Right ventricle myocardium superior (tissue), 1 donor: ENCODE data around the gene CEACAM16. TPM values are rescaled to one million over a fixed set of nuclear protein-coding genes. Genes with fewer than 3 reads are reported as not detected.
"Not testable (repeated sequence)": the region's sequence is repeated elsewhere in the genome, so short reads cannot be mapped to it uniquely, and the experiment has no call there.

Experiments
- ATAC-seq: fragments of 200-7000 bp; cut with Tn5 transposase; one replicate; pipeline ENCODE4 v1.9.1; 2020; ENCODE audit warnings: mild to moderate bottlenecking; ENCODE audit not compliant: poor library complexity
- DNase-seq: peaks from one replicate; pipeline ENCODE4 v3.0.0-alpha.2; 2020
- intact Hi-C: fragments of 100-400 bp; cut with DNase I; formaldehyde crosslinking; loops from one replicate; pipeline ENCODE4 v1.11.2; 2022
- total RNA-seq: library from RNA; stranded (reverse); fragmentation: NEBNext Ultra II Directional; extraction: Animal tissue kit (Norgen Biotek cat#: 25700); gene quantifications from one replicate; pipeline ENCODE4 v1.2.1, GENCODE V29; 2021
- donor health status: DM: no; HTN: yes; CAD: no; lungs with severe emphysema.

The CEACAM16 gene
- total RNA-seq, 1 donor from 2014 or later: not detected

DNA sequence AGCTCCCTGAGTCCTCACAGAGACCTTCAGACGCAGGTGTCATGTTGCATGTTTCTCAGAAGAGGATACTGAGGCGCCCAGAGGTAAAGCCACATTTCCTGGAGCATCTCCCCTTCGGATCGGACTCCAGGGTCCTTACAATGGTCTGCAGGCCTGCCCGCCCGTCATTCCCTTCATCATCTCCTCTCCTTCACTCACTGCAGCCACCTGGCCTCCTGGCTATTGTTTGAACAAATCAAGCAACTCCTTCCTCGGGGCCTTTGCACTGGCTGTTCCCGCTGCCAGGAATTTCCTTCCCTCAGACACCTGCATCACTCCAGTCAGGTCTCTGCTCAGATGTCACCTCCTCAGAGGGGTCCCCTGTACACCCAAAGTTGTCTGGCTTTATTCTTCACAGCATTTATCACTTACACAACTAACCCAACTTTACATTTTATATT is 20.3 kb downstream of the CEACAM16 start:
- no peak for ATAC-seq
- DNase-seq: no peak
- intact Hi-C loops: no loop called here

DNA sequence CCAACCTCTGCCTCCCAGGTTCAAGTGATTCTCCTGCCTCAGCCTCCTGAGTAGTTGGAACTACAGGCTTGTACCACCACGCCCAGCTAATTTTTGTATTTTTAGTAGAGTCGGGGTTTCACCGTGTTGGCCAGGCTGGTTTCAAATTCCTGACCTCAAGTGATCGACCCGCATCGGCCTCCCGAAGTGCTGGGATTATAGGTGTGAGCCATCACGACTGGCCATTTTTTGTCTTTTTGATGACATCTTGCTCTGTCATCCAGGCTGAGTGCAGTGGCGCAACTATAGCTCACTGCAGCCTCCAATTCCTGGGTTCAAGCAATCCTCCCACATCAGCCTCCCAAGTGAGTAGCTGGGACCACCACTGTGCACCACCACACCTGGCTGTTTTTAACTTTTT is 21.4 kb downstream of the CEACAM16 start:
- intact Hi-C loops, ATAC-seq, DNase-seq: not testable (repeated sequence)

DNA sequence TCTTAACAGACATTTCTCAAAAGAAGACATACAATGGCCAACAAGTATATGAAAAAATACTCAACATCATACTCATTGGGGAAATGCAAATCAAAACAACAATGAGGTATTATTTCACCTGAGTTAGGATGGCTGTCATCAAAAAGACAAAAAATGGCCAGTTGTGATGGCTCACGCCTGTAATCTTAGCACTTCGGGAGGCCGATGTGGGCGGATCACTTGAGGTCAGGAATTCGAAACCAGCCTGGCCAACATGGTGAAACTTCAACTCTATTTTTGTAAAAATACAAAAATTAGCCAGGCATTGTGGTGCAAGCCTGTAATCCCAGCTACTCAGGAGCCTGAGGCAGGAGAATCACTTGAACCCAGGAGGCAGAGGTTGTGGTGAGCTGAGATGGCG is 22.0 kb downstream of the CEACAM16 start:
- ATAC-seq (no peak), DNase-seq (no peak)
- intact Hi-C loops: no loop called here

DNA sequence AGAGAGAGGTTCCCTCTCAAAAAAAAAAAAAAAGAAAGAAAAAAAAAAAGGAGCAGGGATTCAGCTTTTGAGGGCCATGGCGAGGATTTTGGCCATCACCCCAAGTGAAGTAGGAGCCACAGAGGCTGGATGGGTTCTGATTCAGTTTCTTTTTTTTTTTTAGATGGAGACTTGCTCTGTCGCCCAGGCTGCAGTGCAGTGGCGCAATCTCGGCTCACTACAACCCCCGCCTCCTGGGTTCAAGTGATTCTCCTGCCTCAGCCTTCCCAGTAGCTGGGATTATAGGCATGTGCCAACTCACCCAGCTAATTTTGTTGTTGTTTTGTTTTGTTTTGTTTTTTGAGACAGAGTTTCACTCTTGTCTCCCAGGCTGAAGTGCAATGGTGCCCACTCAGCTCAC is 22.4 kb downstream of the CEACAM16 start:
- DNase-seq, intact Hi-C loops, ATAC-seq: not testable (repeated sequence)

DNA sequence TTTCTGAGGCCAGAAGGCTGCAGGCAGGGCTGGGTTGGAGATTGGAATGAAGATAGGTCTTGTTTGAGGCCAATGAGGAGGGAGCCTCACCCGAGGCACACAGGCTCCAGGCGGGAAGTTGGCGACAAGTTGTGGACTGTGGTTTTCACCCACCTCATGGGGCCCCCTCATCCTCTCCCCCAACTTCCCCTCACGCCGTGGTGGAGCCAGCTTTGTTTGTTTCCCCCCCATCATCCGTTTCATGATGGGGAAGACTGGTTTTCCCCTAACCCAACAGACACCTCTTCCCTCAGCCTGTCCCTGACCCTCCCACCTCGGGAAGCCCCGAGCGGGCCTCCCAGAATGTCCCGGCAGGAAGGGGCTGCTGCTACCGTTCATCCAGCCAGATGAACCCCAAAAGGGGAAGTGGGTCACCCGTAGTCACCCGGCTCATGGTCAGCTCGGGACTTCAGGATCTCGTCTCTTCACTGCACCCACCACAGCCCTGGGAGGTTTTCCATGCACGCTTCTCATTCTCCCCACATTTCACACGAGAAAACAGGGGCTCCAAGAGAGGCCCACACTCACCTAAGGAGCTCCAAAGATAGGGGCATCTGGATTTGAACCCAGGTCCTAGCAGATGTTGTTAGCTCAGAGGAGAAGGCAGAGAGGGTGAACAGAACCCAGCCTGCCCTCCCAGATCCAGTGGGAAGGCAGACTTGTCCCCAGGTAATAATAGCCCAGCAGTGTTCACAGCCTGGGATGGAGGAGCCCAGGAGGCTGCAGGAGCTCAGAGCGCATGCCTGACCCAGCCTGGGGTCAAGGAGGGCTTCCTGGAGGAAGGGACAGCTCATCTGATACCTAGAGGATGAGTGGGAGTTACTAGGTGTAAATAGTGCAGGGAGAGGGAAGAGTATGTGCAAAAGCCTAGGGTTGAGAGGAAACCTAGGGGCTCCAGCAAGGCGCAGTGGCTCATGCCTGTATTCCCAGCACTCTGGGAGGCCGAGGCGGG is 23.5 kb downstream of the CEACAM16 start:
- no peak for DNase-seq
- no peak for ATAC-seq

DNA sequence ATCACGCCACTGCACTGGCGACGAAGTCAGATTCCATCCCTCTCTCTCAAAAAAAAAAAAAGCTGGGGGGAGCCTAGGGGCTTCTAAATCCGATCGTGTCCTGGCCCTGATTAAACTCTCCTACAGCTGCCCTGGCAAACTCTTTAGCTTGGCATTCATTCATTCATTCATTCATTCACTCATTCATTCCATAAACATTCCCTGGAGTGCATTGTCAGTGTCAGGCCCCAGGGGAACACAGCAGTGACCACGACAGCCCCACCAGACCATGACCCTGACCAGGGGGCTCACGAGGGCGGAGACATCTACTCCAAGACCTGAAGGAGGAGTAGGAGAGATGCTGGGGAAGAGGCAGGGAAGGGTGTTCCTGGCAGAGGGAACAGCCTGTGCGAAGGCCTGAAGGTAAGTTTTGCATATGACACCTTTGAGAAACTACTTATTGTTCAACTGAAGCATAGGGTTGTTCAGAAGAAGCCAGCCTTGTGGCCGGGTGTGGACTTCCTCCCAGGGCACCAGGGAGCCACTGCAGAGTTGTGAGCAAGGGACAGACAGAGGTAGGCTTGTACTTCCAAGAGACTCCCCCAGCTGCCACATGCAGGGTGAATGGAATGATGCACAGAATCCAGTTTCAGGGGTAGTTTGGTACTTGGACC is 24.5 kb downstream of the CEACAM16 start:
- DNase-seq (no peak), ATAC-seq (peak; percentile 47)
- intact Hi-C loops: no loop called here

More for the DNA sequence above, 23.5 kb downstream of the CEACAM16 start:
- intact Hi-C loops: no loop called here

DNA sequence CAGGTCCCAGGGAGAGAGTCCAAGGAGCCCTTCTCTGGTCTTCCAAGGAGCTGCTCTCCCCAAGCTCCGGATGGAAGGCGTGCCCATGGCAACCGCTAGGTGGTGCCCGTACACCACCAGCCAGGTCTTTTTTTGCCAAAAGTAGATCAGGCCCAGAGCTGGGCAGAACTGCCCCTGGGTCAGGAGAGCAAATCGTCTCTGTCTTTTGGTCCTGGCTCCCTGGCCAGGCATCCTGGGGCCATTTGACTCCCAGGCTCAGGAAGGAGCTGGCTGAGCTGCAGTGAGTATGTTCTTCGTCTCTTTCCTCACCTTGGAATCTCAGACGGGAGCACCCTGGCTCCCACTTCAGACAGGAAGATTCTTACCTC is 25.0 kb downstream of the CEACAM16 start:
- peak; percentile 96 for ATAC-seq
- DNase-seq: peak; percentile 90
- intact Hi-C loops: loop anchor here (2.0 kb wide), 1 partner anchor 47 kb away; no protein-coding TSS in a partner anchor

DNA sequence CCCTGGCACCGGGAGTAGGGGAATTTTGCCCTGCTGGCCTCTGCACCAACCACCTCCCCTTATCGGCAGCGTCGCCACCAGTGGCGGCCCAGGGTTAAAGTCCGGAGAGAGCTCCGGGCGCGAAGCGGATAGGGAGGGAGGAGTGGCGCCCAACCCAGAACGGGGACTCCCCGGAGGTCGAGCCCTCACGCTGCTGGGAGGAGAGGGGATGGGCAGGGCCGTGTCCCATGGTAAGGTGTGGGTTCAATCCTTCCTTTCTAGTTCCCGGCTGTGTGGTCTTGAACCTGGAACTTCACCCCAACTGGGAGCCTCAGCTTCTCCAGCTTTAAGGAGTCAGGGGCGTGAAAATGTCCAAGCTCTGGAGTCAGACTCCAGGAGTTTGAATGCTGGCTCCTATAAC is 26.3 kb downstream of the CEACAM16 start:
- ATAC-seq: peak; percentile 54
- intact Hi-C loops: loop anchor here (2.0 kb wide), 1 partner anchor 46 kb away; no protein-coding TSS in a partner anchor
- no peak for DNase-seq

DNA sequence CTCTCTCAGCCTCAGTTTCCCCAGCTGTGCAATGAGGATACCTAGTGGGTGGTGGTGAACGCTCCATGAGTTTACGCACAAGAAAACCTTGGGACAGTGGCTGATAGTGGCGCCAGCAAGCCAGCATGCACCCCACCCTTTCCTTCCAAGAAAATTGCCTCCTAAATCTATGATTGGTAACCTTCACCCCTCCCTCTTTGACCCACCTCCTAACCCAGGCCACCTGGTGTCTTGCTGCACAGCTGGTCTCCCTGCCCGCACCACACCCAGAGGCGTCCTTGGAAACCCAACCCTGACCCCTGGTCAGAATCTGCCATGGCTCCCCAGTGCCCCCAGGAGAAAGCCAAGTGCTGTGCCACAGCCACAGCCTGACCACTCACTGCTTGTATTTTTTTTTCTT is 26.7 kb downstream of the CEACAM16 start:
- DNase-seq (no peak), ATAC-seq (no peak)
- intact Hi-C loops: loop anchor here (2.0 kb wide), 1 partner anchor 45 kb away; no protein-coding TSS in a partner anchor

DNA sequence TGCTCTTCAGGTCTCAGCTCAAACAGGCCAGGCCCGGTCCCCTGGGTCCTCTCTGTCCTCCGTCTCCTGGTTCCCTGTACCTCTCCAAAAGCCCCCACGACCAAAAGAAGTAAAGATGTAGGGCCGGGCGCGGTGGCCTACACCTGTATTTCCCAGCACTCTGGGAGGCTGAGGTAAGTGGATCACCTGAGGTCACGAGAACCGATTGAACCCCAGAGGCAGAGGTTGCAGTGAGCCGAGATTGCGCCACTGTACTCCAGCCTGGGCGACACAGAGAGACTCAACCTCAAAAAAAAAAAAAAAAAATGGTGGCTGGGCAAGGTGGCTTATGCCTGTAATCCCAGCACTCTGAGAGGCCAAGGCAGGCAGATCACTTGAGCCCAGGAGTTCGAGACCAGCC is 27.5 kb downstream of the CEACAM16 start:
- intact Hi-C loops: no loop called here
- ATAC-seq (no peak), DNase-seq (no peak)

DNA sequence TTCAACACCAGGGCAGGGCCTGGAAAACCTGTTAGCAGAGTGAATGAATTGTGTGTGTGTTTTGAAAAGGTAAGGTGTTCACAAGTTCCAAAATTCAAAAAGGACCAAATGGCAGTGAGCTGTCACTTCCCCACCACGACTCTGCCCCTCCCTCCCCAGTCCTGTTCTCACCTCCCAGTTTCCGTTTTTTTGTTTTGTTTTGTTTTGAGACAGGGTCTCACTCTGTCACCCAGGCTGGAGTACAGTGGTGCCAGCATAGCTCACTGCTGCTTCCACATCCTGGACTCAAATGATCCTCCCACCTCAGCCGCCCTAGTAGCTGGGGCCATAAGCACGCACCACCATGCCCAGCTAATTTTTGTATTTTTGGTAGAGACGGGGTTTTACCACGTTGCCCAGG is 29.2 kb downstream of the CEACAM16 start:
- intact Hi-C loops: no loop called here
- no peak for ATAC-seq
- no peak for DNase-seq

DNA sequence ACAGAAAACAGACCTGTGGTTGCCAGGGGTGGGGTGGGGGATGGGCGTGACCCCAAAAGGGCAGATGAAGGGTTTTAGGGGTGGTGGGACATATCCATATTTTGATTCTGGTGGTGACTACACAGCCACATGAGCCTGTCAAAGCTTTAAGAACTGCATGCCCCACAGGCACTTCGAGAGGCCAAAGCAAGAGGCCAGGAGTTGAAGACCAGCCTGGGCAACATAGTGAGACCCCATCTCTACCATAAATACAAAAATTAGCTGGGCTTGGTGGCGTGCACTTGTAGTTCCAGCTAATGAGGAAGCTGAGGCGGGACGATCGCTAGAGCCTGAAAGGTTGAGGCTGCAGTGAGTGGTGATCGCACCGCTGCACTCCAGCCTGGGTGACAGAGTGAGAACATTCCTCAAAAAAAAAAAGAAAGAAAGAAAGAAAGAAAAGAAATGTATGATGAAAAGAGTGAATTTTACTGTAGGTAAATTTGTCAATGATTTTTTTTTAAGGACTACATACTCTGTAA is 30.6 kb downstream of the CEACAM16 start:
- no peak for DNase-seq
- no peak for ATAC-seq
- intact Hi-C loops: no loop called here

DNA sequence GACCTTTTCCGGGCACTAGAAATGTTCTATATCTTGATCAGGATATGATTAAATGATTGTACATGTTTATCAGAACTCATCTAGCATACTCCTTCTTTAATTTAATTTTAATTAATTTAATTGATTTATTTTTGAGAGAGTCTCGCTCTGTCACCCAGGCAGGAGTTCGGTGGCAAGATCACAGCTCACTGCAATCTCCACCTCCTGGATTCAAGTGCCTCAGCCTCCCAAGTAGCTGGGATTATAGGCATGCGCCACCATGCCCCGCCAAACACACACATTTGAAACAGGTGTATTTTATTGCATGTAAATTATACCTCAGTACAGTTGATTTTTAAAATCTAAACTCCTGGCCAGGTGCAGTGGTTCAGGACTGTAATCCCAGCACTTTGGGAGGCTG is 32.1 kb downstream of the CEACAM16 start:
- DNase-seq: no peak
- intact Hi-C loops: no loop called here
- no peak for ATAC-seq

DNA sequence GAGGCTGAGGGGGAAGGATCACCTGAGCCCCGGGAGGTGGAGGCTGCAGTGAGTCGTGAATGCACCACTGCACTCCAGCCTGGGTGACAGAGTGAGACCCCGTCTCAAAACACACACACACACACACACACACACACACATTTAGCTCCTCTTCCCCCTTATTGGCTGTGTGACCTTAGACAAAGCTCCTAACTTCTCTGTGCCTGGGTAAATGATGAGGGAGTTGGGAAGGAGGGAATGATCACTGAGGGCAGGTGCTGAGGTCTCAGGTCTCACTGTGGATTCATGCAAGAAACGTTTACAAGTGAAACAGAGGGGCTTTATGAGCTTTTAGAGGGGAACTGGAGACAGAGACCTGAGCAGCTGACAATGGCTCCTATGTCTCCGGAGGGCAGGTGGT is 32.7 kb downstream of the CEACAM16 start:
- ATAC-seq (no peak), DNase-seq (no peak)
- intact Hi-C loops: no loop called here

DNA sequence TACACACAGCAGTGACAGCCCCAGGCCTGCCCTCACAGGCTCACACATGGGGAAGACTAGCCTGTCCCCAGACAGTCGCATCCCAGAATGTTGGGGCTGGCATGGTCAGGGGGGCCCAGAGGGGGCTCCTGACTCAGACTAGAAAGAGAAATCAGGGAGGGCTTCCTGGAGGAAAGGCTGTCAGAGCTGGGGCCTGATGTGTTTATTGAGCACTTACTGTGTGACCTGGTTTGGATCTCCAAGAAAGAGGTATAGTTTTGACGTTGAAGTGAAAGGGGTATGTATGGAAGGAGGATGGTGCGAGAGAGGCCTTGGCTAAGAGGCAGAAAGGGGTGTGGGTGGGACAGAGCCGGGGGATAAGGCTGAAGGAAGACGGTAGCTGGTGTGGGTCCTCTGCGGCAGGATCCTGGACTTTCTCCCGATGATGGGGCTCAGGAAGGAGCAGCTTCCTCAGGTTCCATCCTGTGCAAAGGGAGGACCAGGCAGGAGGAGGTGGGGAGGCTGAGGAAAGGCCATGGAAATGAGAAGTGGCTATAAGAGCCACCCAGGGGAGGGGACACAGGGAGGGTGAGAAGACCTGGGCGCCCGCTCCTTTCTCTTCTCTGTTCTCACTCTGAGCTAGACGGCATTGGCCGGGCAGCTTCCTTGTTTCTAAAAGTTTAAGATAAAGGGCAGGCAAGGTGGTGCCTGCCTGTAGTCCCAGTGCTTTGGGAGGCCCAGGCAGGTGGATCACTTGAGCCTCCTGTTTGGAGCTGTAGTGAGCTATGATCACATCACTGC is 33.5 kb downstream of the CEACAM16 start:
- ATAC-seq (no peak), DNase-seq (no peak)
- intact Hi-C loops: no loop called here

DNA sequence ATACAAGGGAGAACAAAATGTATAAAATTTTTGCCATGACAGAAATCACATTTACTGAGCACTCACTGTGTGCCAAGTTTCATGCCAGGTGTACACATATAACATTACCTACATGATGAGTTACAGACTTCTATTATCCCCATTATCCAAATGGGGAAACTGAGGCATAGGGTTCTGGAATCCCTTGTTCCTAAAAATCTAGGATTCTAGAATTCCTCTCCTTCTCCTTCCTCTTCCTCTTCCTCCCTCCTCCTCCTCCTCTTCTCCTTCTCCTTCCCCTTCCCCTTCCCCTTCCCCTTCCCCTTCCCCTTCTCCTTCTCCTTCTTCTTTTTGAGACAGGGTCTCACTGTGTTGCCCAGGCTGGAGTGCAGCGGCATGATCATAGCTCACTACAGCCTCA is 35.4 kb downstream of the CEACAM16 start:
- intact Hi-C loops: no loop called here
- no peak for ATAC-seq
- DNase-seq: no peak

DNA sequence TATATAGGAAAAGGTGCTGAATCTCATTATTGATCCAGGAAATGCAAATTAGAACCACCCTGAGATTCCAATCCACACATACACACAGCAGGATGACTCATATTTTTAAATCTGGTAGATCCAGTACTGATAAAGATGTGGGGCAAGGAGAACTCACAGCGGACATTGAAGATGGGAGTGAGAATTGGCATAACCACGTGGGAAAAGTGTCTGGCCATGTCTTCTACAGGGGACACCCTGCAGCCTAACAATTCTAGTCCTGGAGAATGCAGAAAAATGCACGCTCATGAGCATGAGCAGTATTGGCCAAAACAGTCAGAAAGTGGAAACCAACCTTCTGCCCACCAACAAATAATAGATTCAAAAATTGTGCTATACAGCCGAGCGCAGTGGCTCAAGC is 36.1 kb downstream of the CEACAM16 start:
- ATAC-seq (no peak), DNase-seq (no peak)
- intact Hi-C loops: no loop called here

DNA sequence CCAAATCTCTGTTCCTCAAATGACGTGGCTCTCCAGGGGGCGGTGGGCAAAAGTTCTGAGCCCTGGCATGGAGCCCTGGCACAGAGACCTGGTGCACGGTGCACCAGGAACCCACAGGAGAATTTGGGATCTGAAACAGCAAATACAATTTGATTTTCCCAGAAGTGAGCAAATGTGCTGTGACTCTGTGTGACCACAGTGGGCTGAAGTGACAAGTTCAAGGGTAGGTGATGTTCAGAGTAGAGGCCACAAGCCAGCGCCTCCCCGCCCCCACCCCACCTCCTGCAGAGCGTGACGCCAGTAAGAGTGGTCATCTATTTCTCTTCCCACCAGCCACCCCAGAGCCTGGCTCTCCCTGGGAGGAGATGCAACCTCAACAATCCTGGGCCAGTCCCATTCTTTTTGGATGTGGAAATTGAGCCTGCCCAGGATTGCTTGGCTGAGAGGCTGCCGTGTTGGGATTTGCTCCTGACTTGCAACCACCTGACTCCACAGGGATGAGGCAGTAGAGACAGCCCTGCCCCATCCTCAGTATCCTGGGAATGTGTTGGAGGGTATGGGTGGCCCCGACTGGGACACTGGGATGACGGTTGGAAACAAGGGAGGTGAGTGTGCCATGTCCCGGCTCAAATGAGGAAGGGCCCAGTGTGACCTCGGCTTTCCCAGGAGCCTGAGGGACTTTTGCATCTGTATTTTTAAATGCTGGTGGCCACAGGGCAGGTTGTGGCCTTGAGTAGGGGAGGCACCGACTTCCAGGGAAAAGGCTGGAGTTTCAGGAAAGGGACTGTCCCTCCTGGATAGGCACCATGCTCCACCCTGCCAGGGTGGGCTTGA is 38.5 kb downstream of the CEACAM16 start:
- ATAC-seq (no peak), DNase-seq (no peak)
- intact Hi-C loops: no loop called here
